Body of pancreas (tissue), 4 donors: ENCODE measurements around the gene WWOX. TPM values are rescaled to one million over a fixed set of nuclear protein-coding genes. Genes with fewer than 3 reads are reported as not detected.

Experiments
- ATAC-seq: fragments of 150-250 bp; one replicate; pipeline ENCODE4 v1.9.1; 2016
- DNase-seq, 4 donors: peaks; one replicate each; pipeline ENCODE4 v3.0.0-alpha.2; 2019
- H3K27ac ChIP-seq, 4 donors: fragments of 200-600 bp; sonication (generic); 1 replicate in 3 of 4; 2 replicates in 1 of 4; pipeline versions ENCODE4 v1.5.1 to v1.6.1; 2016 to 2019; ENCODE audit warnings: mild to moderate bottlenecking in 1 of 4, mixed read lengths in 1 of 4, moderate library complexity in 1 of 4
- H3K27me3 ChIP-seq, 2 donors: fragments of 200-600 bp; sonication (generic); one replicate each; pipeline ENCODE4 v1.6.0; 2016; ENCODE audit warnings: mild to moderate bottlenecking in 1 of 2
- H3K36me3 ChIP-seq, 2 donors: fragments of 200-600 bp; sonication (generic); replicated peaks in 1 of 2; 2 replicates each; pipeline ENCODE4 v1.5.1; 2016; ENCODE audit warnings: low read depth in 2 of 2; ENCODE audit not compliant: insufficient read depth in 1 of 2
- H3K4me1 ChIP-seq: fragments of 200-600 bp; sonication (generic); one replicate; pipeline ENCODE4 v1.6.0; 2016
- H3K4me3 ChIP-seq, 2 donors: fragments of 200-600 bp; sonication (generic); 1 replicate in 1 of 2; 2 replicates in 1 of 2; pipeline ENCODE4 v1.5.1; 2016 to 2019
- H3K9me3 ChIP-seq, 3 donors: fragments of 200-600 bp; sonication (generic); 1 replicate in 2 of 3; 2 replicates in 1 of 3; pipeline ENCODE4 v1.5.1; 2016
- CTCF ChIP-seq, 7 experiments: fragments of 450-650 bp in 4 of 7; fragments of 200-600 bp in 3 of 7; sonication (generic) in 3 of 7; IDR thresholded peaks; one replicate each; pipeline ENCODE4 v1.5.1; 2016 to 2019; ENCODE audit warnings: antibody characterized with exemption in 7 of 7
- POLR2A ChIP-seq, 3 donors: fragments of 450-650 bp; IDR thresholded peaks; one replicate each; pipeline ENCODE4 v1.6.1; 2016; ENCODE audit warnings: antibody characterized with exemption in 3 of 3, mild to moderate bottlenecking in 2 of 3
- WGBS, 2 donors: methylation state at CpG; one replicate each; pipeline ENCODE4 v1.1.5; 2017; 5-methylcytosine and 5-hydroxymethylcytosine counted together
- intact Hi-C: fragments of 100-400 bp; cut with DNase I; formaldehyde crosslinking; loops from one replicate; pipeline ENCODE4 v1.15.1; 2023
- total RNA-seq, 2 donors: library from RNA; depleted of rRNA; stranded (reverse); fragments of >200 nt; gene quantifications; one replicate each; pipeline ENCODE4 v1.1.0, GENCODE V29; 2016

Gene WWOX
- total RNA-seq, 2 donors from 2014 or later, result 52.7 to 67.2 TPM

- ATAC-seq, result no peak
- peak in 2 of 4 donors; percentile 7 to 16 for DNase-seq
- peak overlapping the region; percentile 73 to 90 (median 85) for H3K27ac ChIP-seq
- no peaks in the 10 kb centered on the region for H3K27me3 ChIP-seq
- no peaks in the 10 kb centered on the region for H3K36me3 ChIP-seq
- intact Hi-C loops, result loop anchor here (10.0 kb wide), 1 partner anchor 374 kb away; the partner anchor contains the start of gene NUDT7
- H3K4me1 ChIP-seq, result peaks cover 25% of the 10 kb centered on the region
- H3K9me3 ChIP-seq, result no peaks in the 10 kb centered on the region
- H3K4me3 ChIP-seq, result no peak overlapping the region
- no peak for TF ChIP-seq CTCF (IDR thresholded peaks at IDR 0.05)
- WGBS, 2 donors, result 59% methylated on average over 12 of the region's 12 CpGs
Observed at GRCh38 chr16:78098595-78099270, 721 bp upstream of the WWOX start.

GRCh38 chr16:78100112-78100467 lies 636 bp downstream of the WWOX start:
- intact Hi-C loops, result no loop called here
- no peaks in the 10 kb centered on the region for H3K36me3 ChIP-seq
- DNase-seq, result peak in 1 of 4 donors; percentile 12
- peak overlapping the region; percentile 46 to 91 for H3K4me3 ChIP-seq
- peak overlapping the region; percentile 73 to 90 (median 85) for H3K27ac ChIP-seq
- WGBS, 2 donors, result 5 to 13% methylated on average over 5 to 12 of the region's 12 CpGs
- peaks cover 25% of the 10 kb centered on the region for H3K4me1 ChIP-seq
- H3K9me3 ChIP-seq, result no peaks in the 10 kb centered on the region
- TF ChIP-seq CTCF (IDR thresholded peaks at IDR 0.05) (peak in 4 of 7 experiments; percentile 80 to 85 (median 84)), POLR2A (IDR thresholded peaks at IDR 0.05) (no peak)
- H3K27me3 ChIP-seq, result no peaks in the 10 kb centered on the region
- peak; percentile 43 for ATAC-seq

GRCh38 chr16:78102122-78102660 lies 2.7 kb downstream of the WWOX start:
- Histone ChIP-seq H3K4me3 (no peak overlapping the region), H3K9me3 (no peaks in the 10 kb centered on the region), H3K27ac (no peak overlapping the region), H3K27me3 (no peaks in the 10 kb centered on the region), H3K4me1 (peaks cover 25% of the 10 kb centered on the region), H3K36me3 (no peaks in the 10 kb centered on the region)
- peak in 1 of 4 donors; percentile 8 for DNase-seq
- WGBS, 2 donors, result 71 to 82% methylated on average over 3 to 5 of the region's 5 CpGs
- no peak for ATAC-seq
- TF ChIP-seq POLR2A (IDR thresholded peaks at IDR 0.05) (no peak), CTCF (IDR thresholded peaks at IDR 0.05) (no peak)
- intact Hi-C loops, result no loop called here

GRCh38 chr16:78102865-78103264 lies 3.4 kb downstream of the WWOX start:
- intact Hi-C loops, result no loop called here
- peaks cover 25% of the 10 kb centered on the region for H3K4me1 ChIP-seq
- no peak overlapping the region for H3K27ac ChIP-seq
- ATAC-seq (no peak), DNase-seq (no peak)
- H3K27me3 ChIP-seq, result no peaks in the 10 kb centered on the region
- H3K36me3 ChIP-seq, result no peaks in the 10 kb centered on the region
- no peaks in the 10 kb centered on the region for H3K9me3 ChIP-seq
- TF ChIP-seq CTCF (IDR thresholded peaks at IDR 0.05), result no peak
- WGBS, 2 donors, result 72 to 88% methylated on average over 11 of the region's 11 CpGs
- H3K4me3 ChIP-seq, result no peak overlapping the region

GRCh38 chr16:78105517-78105916 lies 6.1 kb downstream of the WWOX start:
- no peaks in the 10 kb centered on the region for H3K27me3 ChIP-seq
- ATAC-seq (no peak), DNase-seq (no peak)
- TF ChIP-seq CTCF (IDR thresholded peaks at IDR 0.05) (no peak), POLR2A (IDR thresholded peaks at IDR 0.05) (no peak)
- no peaks in the 10 kb centered on the region for H3K36me3 ChIP-seq
- no peak overlapping the region for H3K4me3 ChIP-seq
- 87 to 89% methylated on average over 4 of the region's 4 CpGs for WGBS, 2 donors
- peaks cover 15% of the 10 kb centered on the region for H3K4me1 ChIP-seq
- H3K27ac ChIP-seq, result no peak overlapping the region
- no peaks in the 10 kb centered on the region for H3K9me3 ChIP-seq
- intact Hi-C loops, result no loop called here
